ENCODE results near the gene RNF166.
"Not testable (repeated sequence)": the region's sequence is repeated elsewhere in the genome, so short reads cannot be mapped to it uniquely, and the experiment has no call there.

The RNF166 gene

GRCh38 chr16:88680554-88681083 is 25.6 kb downstream of the RNF166 start:
- DNase-seq (ENCODE audit: low read depth, low spot score) = no peak
- no peak overlapping the region for H3K27ac ChIP-seq

DNA sequence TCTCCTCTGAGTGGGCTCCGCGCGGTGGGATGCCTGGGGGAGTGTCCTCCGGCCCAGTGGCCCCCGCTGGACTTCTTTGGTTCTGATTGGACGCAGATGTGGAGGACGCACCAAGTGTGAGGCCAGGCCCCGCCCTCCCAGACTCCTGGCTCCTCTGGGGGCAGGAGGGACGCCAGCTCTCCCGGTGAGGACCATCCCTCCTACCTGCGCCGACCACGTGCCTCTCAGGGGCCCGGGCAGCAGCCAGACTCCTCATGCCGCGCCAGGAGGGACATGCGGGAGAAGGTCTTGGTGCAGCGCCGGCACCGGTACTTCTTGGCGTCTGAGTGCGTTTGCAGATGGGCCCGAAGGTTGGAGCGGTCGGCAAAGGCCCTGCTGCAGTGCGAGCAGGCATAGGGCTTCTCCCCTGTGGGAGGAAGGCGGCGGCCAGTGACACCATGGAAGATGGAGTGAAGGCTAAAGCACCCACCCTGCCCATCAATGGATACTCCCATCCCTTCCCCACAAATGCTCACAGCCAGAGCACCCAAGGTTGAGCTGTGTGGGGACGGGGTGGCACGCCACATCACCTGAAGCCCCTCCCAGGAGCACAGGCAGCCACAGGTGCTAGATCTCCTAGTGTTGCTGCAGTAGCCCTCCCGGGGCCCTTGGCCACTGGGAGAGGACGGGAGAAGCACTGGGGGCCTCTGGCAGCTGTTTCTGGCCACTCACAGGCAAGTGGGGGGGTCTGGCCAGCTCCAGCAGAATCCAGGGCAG is 27.8 kb downstream of the RNF166 start:
- H3K27ac ChIP-seq = no peak overlapping the region
- no peak for DNase-seq (ENCODE audit: low read depth, low spot score)

DNA sequence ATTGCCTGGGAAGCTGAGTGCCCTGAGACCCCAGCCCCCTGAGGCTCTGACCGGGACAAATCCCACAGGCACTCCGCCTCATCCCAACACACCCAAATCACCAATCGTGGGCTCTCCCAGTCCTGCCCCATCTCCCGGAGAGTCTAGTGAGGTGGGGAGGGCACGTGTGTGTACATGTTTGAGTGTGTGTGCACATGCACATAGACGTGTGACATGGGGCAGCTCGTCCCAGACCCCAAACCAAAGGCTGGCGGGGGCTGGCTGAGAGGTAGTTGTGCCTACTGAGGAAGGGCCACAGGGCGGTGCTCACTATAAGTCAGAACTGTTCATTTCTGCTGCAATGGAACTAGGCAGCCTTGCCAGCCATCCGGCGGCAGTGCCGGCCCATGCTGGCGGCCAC is 28.5 kb downstream of the RNF166 start:
- DNase-seq (ENCODE audit: low read depth, low spot score) = no peak

GRCh38 chr16:88676502-88677242 is 29.5 kb downstream of the RNF166 start:
- no peak for DNase-seq (ENCODE audit: low read depth, low spot score)
- no peak overlapping the region for H3K27ac ChIP-seq

More for the DNA sequence above, 28.5 kb downstream of the RNF166 start:
- H3K27ac ChIP-seq = no peak overlapping the region

GRCh38 chr16:88673716-88674379 is 32.4 kb downstream of the RNF166 start:
- H3K27ac ChIP-seq = no peak overlapping the region
- no peak for DNase-seq (ENCODE audit: low read depth, low spot score)

- no peak for DNase-seq (ENCODE audit: low read depth, low spot score)
- no peak overlapping the region for H3K27ac ChIP-seq
These were observed 33.4 kb downstream of the RNF166 start for GRCh38 chr16:88672776-88673175.

DNA sequence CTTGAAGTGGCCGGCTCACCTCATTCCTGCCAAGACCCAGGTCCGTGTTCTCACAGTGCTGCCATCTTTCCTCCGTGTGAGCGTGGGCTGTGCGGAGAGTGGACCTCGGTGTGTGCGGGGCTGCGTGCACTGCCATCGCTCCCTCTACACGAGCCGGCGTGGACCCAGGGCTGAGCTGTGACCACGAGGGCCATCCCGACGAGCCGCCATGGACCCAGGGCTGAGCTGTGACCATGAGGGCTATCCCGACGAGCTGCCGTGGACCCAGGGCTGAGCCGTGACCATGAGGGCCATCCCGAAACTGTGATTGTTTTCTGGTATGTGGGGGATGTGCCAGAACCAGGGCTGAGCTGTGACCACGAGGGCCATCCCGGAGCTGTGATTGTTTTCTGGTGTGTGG is 34.4 kb downstream of the RNF166 start:
- no peak overlapping the region for H3K27ac ChIP-seq
- DNase-seq (ENCODE audit: low read depth, low spot score) = no peak

DNA sequence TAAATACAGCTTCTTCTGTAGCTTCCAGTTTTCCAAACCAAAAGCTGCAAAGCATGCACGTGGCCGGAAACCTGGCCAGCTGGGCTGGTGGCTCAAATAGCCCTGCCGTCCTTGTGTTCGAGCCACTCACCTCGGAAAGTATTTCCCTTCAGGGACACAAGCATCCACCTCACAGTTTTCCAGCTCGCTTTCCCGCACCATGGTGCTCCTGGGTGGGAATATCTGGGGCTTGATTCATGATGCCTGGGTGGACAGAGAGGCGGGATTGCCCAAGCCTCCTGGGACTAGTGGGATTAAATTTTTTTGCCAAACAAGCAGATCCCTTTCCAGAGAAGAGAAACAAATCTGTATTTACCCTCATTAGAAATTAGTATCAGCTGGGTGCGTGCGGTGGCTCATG is 36.2 kb downstream of the RNF166 start:
- DNase-seq (ENCODE audit: low read depth, low spot score) = no peak
- no peak overlapping the region for H3K27ac ChIP-seq

DNA sequence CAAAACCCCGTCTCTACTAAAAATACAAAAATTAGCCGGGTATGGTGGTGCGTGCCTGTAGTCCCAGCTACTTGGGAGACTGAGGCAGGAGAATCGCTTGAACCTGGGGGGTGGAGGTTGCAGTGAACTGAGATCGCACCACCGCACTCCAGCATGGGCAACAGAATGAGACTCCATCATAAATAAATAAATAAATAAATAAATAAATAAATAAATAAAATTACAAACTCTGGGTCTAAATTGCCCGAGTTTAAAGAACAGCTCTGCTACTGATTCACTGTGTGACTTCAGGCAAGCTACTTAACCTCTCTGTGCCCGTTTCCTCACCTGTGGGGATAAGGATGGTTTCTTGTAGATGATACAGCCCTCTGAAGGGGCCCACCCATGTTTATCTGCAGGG is 36.7 kb downstream of the RNF166 start:
- DNase-seq (ENCODE audit: low read depth, low spot score); H3K27ac ChIP-seq: not testable (repeated sequence)

DNA sequence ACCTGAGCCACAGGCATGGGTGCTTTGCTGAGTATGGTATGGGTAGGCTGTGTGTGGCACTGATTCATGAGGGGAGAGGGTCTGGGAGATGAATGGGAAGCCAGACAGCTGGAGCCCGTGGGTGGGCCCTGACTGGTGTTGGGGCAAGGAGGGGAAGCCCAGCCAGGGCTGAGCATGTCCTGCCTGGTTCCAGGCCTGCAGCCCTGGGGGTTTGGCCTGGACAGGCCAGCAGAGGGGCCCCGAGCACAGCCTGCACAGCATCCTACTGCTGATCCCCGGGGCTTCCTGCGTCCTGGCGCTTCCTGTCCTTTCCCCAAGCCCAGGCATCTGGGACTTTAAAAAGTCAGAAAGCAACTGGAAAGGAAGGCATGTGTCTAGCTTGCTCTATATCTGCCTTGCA is 38.7 kb downstream of the RNF166 start:
- H3K27ac ChIP-seq = no peak overlapping the region

DNA sequence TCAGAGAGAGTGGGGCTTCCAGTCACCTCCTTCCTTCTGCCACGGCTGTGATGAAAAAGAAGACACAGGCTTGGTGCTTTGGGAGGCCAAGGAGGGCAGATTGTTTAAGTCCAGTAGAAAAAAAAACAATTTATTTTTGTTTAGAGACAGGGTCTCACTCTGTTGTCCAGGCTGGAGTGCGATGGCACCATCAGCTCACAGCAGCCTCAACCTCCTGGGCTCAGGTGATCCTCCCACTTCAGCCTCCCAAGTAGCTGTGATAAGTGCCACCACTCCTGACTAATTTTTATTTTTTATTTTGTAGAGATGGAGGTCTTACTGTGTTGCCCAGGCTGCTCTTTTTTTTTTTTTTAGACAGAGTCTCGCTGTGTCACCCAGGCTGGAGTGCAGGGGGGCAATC is 40.6 kb downstream of the RNF166 start:
- DNase-seq (ENCODE audit: low read depth, low spot score) = no peak
- H3K27ac ChIP-seq = no peak overlapping the region

More for the DNA sequence above, 38.7 kb downstream of the RNF166 start:
- no peak for DNase-seq (ENCODE audit: low read depth, low spot score)

- no peak overlapping the region for H3K27ac ChIP-seq
- DNase-seq (ENCODE audit: low read depth, low spot score) = no peak
These were observed 41.1 kb downstream of the RNF166 start for GRCh38 chr16:88665148-88665547.

- DNase-seq (ENCODE audit: low read depth, low spot score) = peak; percentile 80
- peak within 1 kb of the TSS; percentile 66 for H3K27ac ChIP-seq
These were observed 43.2 kb downstream of the RNF166 start, which contains the start of gene MVD for GRCh38 chr16:88662843-88663606. Gene MVD, minus strand, starts transcription at chr16:88663091. Its CDS starts 11 bp downstream, at chr16:88663080.

GRCh38 chr16:88662222-88662842 is 43.9 kb downstream of the RNF166 start:
- no peak for DNase-seq (ENCODE audit: low read depth, low spot score)
- H3K27ac ChIP-seq = peak overlapping the region; percentile 66

- no peak for DNase-seq (ENCODE audit: low read depth, low spot score)
- H3K27ac ChIP-seq = no peak overlapping the region
These were observed 44.7 kb downstream of the RNF166 start for GRCh38 chr16:88661468-88661867.

- no peak for DNase-seq (ENCODE audit: low read depth, low spot score)
- no peak overlapping the region for H3K27ac ChIP-seq
These were observed 47.0 kb downstream of the RNF166 start for GRCh38 chr16:88659160-88659559.

DNA sequence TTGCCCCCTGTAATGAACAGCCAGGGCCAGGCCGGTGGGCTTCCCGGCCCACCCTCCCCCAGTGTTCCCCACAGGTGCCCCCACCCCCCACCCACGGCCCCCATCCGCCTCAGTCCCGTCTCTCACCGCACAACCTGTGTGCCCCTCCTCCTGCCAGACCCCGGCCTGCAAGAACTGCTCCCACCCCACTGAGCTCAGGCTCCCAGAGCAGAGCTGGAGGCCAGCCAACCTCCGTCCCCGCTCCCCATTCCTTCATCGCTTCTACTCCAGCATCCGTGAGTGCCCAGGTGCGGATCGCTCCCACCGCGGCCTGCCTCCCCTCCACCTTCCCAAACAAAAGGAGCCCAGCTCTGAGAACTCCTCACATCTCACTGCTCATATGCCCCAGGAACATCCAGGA is 47.5 kb downstream of the RNF166 start:
- H3K27ac ChIP-seq = no peak overlapping the region
- DNase-seq (ENCODE audit: low read depth, low spot score) = no peak

- no peak for DNase-seq (ENCODE audit: low read depth, low spot score)
- no peak overlapping the region for H3K27ac ChIP-seq
These were observed 48.8 kb downstream of the RNF166 start for GRCh38 chr16:88657371-88657770.

DNA sequence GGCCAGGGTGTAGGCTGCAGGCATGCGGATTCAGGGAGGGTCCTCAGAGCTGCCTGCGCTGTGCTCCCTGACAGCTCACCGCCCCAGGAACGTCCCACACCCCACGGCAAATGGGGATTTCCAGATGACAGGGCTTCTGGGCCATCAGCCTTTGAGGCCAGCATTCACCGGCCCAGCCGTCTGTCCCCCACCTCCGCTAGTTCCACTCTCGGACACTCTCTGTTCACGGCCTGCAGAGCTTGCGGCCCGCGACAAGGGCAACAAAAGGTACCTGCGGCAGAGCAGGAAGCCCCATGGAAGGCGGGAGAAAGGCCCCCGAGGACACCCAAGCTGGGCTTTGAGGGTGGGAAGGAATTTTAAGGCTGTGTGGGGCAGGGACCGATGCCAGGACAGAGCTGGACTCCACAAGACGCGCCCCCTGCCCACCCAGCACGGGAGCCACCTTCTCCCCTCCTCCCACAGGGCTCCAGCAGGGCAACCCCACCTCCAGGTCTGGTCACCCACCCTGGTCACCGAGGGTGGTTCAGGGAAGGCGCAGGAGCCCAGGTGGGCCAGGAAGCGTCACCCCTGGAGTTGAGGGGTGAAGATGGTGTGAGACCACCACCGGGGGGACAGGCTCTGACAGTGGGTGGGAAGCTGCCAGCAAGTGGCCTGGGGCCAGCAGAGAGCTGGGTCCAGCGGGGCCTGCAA is 49.8 kb downstream of the RNF166 start:
- no peak overlapping the region for H3K27ac ChIP-seq
- DNase-seq (ENCODE audit: low read depth, low spot score) = no peak

Data from epithelial cell of prostate (primary cell).